MCF 10A (cell line): Measurements from ENCODE around the gene GABRR3. TPM values are rescaled to one million over a fixed set of nuclear protein-coding genes. Genes with fewer than 3 reads are reported as not detected.

ENCODE experiments used
- BruUV-seq: library from RNA; stranded (reverse); fragments of 400-500 nt; replicated peaks from 2 replicates; lab custom pipeline; 2021; lab: Mats Ljungman, UMichigan
- CTCF ChIA-PET: fragments of 300-600 bp; sonication (Branson Sonifier 250); formaldehyde crosslinking; extraction: SDS; loops from one replicate; lab custom pipeline; 2021; ENCODE audit warnings: antibody characterized with exemption, inconsistent platforms; lab: Yijun Ruan, JAX
- POLR2A ChIA-PET: fragments of 300-600, 350-650 bp; sonication (Branson Sonifier 250); formaldehyde crosslinking; extraction: SDS; loops from one replicate; lab custom pipeline; 2020; ENCODE audit warnings: antibody characterized with exemption, inconsistent platforms; lab: Yijun Ruan, JAX
- DNase-seq: peaks from one replicate; pipeline ENCODE4 v3.0.0-alpha.2; 2018; ENCODE audit not compliant: unreplicated experiment
- H3K27ac Mint-ChIP-seq: one replicate; pipeline ENCODE4 v1.8.0; 2022; ENCODE audit warnings: mild to moderate bottlenecking, low read depth, mixed read lengths; ENCODE audit not compliant: unreplicated experiment
- H3K27me3 Mint-ChIP-seq: one replicate; pipeline ENCODE4 v1.8.0; 2022; ENCODE audit warnings: mixed read lengths; ENCODE audit not compliant: insufficient read depth, unreplicated experiment
- H3K36me3 Mint-ChIP-seq: one replicate; pipeline ENCODE4 v1.8.0; 2022; ENCODE audit warnings: mild to moderate bottlenecking, moderate library complexity, mixed read lengths; ENCODE audit not compliant: insufficient read depth, unreplicated experiment
- H3K4me1 Mint-ChIP-seq: one replicate; pipeline ENCODE4 v1.8.0; 2022; ENCODE audit warnings: mixed read lengths; ENCODE audit not compliant: insufficient read depth, unreplicated experiment
- H3K4me3 Mint-ChIP-seq: one replicate; pipeline ENCODE4 v1.8.0; 2022; ENCODE audit warnings: mild to moderate bottlenecking, moderate library complexity, mixed read lengths; ENCODE audit not compliant: unreplicated experiment
- H3K9me3 Mint-ChIP-seq: one replicate; pipeline ENCODE4 v1.8.0; 2022; ENCODE audit warnings: mixed read lengths; ENCODE audit not compliant: unreplicated experiment
- intact Hi-C: fragments of 100-400 bp; cut with micrococcal nuclease; formaldehyde crosslinking; loops from 2 replicates; pipeline ENCODE4 v1.14.1; 2022
- total RNA-seq: library from RNA; stranded (reverse); gene quantifications from 2 replicates; pipeline ENCODE4 v1.2.3, GENCODE V29; 2022
- TF ChIP-seq, protein P1 (sequence below): fragments of 200-600 bp; IDR thresholded peaks from one replicate; pipeline ENCODE4 v1.8.0; 2022; ENCODE audit warnings: antibody characterized with exemption, mild to moderate bottlenecking; ENCODE audit not compliant: unreplicated experiment

Gene GABRR3
- total RNA-seq, 1 experiment from 2014 or later: not detected

DNA sequence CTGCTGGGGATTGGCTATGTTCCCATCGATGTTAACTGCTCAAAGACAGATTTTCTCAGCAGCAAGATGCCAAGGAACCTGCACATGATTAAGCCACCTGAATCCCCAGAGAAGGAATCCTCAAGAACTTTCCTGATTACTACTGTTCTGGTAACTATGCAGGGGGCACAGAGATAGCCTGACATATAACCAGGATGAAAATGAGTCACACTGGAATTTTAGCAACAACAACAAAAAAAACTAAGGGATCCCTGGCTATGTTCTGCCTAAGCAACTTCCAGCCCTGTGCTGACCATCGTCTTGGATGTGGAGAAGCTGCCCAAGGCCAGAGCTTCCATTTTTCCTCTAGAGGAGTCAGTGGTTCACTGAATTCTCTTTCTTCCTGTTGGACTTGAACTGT, 76.7 kb downstream of the GABRR3 start:
- BruUV-seq: no TSS peak
- TF ChIP-seq, protein P1, sequence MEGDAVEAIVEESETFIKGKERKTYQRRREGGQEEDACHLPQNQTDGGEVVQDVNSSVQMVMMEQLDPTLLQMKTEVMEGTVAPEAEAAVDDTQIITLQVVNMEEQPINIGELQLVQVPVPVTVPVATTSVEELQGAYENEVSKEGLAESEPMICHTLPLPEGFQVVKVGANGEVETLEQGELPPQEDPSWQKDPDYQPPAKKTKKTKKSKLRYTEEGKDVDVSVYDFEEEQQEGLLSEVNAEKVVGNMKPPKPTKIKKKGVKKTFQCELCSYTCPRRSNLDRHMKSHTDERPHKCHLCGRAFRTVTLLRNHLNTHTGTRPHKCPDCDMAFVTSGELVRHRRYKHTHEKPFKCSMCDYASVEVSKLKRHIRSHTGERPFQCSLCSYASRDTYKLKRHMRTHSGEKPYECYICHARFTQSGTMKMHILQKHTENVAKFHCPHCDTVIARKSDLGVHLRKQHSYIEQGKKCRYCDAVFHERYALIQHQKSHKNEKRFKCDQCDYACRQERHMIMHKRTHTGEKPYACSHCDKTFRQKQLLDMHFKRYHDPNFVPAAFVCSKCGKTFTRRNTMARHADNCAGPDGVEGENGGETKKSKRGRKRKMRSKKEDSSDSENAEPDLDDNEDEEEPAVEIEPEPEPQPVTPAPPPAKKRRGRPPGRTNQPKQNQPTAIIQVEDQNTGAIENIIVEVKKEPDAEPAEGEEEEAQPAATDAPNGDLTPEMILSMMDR: no peak
- peak; percentile 30 for DNase-seq
- no peaks in the 10 kb centered on the region for H3K27me3 Mint-ChIP-seq
- ChIA-PET CTCF (interaction anchor here (0.6 to 1.9 kb wide), 3 partner anchors 64 to 193 kb away, joined by 3 to 8 read pairs (median 4); no protein-coding TSS in a partner anchor), POLR2A (interaction anchor here (0.6 kb wide), 1 partner anchor 157 kb away, joined by 5 read pairs; no protein-coding TSS in a partner anchor)
- peaks cover 90% of the 10 kb centered on the region for H3K36me3 Mint-ChIP-seq
- no peak overlapping the region for H3K4me3 Mint-ChIP-seq
- intact Hi-C loops: no loop called here
- no peaks in the 10 kb centered on the region for H3K9me3 Mint-ChIP-seq
- H3K27ac Mint-ChIP-seq: no peak overlapping the region
- H3K4me1 Mint-ChIP-seq: peaks cover 9% of the 10 kb centered on the region

DNA sequence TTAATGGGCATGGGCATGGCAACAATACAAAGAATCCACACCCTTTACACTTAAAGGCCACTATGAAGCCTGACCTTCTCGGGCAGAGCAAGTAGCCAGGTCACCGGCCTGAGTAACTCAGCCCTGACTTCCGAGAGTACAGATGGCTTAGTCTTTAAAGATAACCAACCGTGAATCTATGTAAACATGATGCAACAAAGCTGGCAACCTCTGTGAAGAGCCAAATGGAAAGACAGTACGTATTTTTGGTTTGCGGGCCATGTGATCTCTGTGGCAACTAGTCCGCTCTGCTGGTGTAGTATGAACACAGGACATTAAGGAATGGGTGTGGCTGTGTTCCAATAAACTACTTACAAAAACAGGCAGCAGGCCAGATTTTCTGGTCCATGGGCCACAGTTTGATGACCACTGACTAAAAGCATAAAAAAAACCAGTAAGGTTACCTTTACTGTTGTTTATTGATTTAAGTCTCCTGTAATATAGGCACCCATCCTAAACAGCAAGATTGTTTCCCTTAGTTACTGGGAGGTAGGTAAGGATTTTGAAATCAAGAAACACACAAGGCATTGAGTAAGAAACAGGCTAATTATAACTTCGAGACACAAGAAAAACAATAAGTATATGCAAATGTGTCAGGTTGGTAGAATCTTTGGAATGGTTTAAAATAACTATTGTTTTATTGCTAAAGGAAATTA, 77.4 kb downstream of the GABRR3 start:
- intact Hi-C loops: no loop called here
- ChIA-PET POLR2A (no interaction called here), CTCF (interaction anchor here (1.9 kb wide), 1 partner anchor 64 kb away, joined by 8 read pairs; no protein-coding TSS in a partner anchor)
- DNase-seq: peak; percentile 79
- peaks cover 15% of the 10 kb centered on the region for H3K4me1 Mint-ChIP-seq
- peaks cover 90% of the 10 kb centered on the region for H3K36me3 Mint-ChIP-seq
- H3K27me3 Mint-ChIP-seq: no peaks in the 10 kb centered on the region
- no peak overlapping the region for H3K4me3 Mint-ChIP-seq
- no peaks in the 10 kb centered on the region for H3K9me3 Mint-ChIP-seq
- TF ChIP-seq, protein P1: no peak
- BruUV-seq: no TSS peak
- H3K27ac Mint-ChIP-seq: no peak overlapping the region

DNA sequence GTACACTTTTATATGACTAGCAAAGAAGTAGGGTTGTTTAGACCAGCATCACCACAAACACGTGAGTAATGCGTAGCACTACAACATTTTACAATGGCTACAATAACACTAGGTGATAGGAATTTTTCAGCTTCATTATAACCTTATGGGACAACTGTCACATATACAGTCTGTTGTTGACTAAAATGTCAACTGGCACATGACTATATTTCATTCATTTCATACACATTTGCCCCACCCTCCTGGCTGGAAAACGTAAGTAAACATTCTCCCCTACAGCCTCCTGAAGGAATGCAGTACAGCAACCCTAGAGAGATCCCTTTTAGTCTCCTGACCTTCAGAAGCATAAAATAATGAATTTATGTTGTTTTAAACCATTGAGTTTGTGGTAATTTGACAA, 79.1 kb downstream of the GABRR3 start:
- TF ChIP-seq, protein P1: no peak
- Mint-ChIP-seq H3K36me3 (peaks cover 86% of the 10 kb centered on the region), H3K4me1 (peaks cover 21% of the 10 kb centered on the region), H3K4me3 (no peak overlapping the region), H3K27ac (no peak overlapping the region), H3K9me3 (no peaks in the 10 kb centered on the region), H3K27me3 (no peaks in the 10 kb centered on the region)
- DNase-seq: no peak
- ChIA-PET CTCF (interaction anchor here (1.1 kb wide), 1 partner anchor 14 kb away, joined by 4 read pairs; no protein-coding TSS in a partner anchor), POLR2A (interaction anchor here (0.6 to 0.8 kb wide), 2 partner anchors 9 to 238 kb away, joined by 3 read pairs; no protein-coding TSS in a partner anchor)
- intact Hi-C loops: no loop called here
- no TSS peak for BruUV-seq

DNA sequence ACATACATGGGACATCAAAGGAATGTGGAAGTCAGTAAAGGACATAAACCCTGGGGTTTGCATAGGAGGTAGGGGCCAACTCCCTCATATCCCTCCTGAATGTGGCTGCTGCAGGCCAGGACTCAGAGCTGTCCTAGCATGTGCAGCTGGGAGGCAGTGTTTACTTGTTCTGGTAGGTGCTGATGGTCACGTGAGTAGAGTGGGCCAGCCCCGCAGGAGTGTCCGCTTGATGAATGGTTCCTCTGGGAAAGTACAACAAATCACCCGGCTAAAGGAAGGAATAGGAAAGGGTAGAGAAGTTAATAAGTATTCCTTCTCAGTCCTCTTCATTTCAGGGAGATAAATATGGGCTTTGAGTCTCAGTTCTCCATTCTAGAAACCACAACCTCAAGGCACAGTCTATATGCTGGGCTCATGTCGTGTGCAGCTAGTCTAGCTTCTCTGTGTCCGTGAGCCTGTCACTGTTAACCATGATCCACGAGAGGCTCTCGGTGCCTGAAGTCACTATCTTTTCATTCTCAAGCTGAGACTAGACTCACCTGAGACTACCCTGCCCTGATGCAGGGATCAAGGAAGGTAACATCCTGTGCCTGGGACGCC, 80.8 kb downstream of the GABRR3 start:
- no TSS peak for BruUV-seq

More for the DNA sequence above, 80.8 kb downstream of the GABRR3 start:
- Mint-ChIP-seq H3K4me1 (peaks cover 21% of the 10 kb centered on the region), H3K27ac (no peak overlapping the region), H3K9me3 (no peaks in the 10 kb centered on the region), H3K4me3 (no peak overlapping the region), H3K27me3 (no peaks in the 10 kb centered on the region), H3K36me3 (peaks cover 86% of the 10 kb centered on the region)
- no peak for DNase-seq
- ChIA-PET POLR2A (interaction anchor here (1.2 kb wide), 1 partner anchor 22 kb away, joined by 3 read pairs; no protein-coding TSS in a partner anchor), CTCF (interaction anchor here (0.7 to 2.1 kb wide), 6 partner anchors 11 to 160 kb away, joined by 3 to 6 read pairs (median 3); no protein-coding TSS in a partner anchor)
- TF ChIP-seq, protein P1: no peak
- intact Hi-C loops: no loop called here
